ENCODE measurements around the gene LOX.

The LOX gene

DNA sequence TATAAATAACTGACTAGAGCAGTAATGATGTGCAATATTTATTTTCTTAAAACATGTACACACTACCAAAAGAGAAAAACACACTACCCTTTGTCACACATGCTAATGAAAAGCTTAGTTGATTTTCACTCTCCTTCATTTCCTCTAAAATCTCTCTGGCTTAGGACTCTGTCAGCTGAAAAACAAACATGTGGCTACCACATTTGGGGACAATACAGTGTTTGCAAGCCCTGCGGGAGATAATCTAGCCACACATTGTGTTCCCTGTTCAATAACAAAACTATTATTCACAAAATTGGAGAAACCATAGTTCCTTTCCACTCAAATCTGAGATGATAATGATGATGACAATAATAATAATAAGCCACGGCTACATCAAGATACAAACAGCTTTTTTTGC lies 3.5 kb upstream of the LOX start:
- WGBS, 2 donors (ENCODE audit: extremely low coverage in 2 of 2, insufficient read length in 2 of 2, insufficient replicate concordance in 1 of 2): no CpG with 5 or more reads among the region's 2 CpGs
- H3K9me3 ChIP-seq (replicated peaks in 1 of 2; ENCODE audit: control insufficient read depth in 2 of 2, insufficient read depth in 1 of 2, low read depth in 1 of 2, low read length in 2 of 2): no peaks in the 10 kb centered on the region
- H2BK120ac ChIP-seq (ENCODE audit: low read depth, low read length): no peak overlapping the region
- H2AFZ ChIP-seq (ENCODE audit: low read length): no peak overlapping the region
- H4K8ac ChIP-seq (ENCODE audit: low read depth, low read length): no peak overlapping the region
- H3K4me3 ChIP-seq (ENCODE audit: low read length in 2 of 2): no peak overlapping the region
- H3K4me1 ChIP-seq (ENCODE audit: control insufficient read depth in 2 of 2, insufficient read depth in 1 of 2, low read depth in 1 of 2, low read length in 2 of 2): peaks cover 1 to 6% of the 10 kb centered on the region in 2 donors
- H3K79me1 ChIP-seq (ENCODE audit: low read depth, low read length): no peaks in the 10 kb centered on the region
- H3K36me3 ChIP-seq (replicated peaks in 1 of 2; ENCODE audit: control insufficient read depth in 2 of 2, insufficient read depth in 2 of 2, low read length in 2 of 2): no peaks in the 10 kb centered on the region
- no peak overlapping the region for H2BK12ac ChIP-seq (ENCODE audit: low read length)
- H3K14ac ChIP-seq (ENCODE audit: low read length): no peak overlapping the region
- H2AK5ac ChIP-seq (ENCODE audit: low read depth, low read length): no peak overlapping the region
- H3K18ac ChIP-seq (ENCODE audit: low read length): no peak overlapping the region
- H3K27me3 ChIP-seq (ENCODE audit: control insufficient read depth in 3 of 3, insufficient read depth in 3 of 3, low read depth in 1 of 3, low read length in 3 of 3): peaks cover 8 to 21% (median 12%) of the 10 kb centered on the region in 3 experiments
- H2BK15ac ChIP-seq (ENCODE audit: low read length): no peak overlapping the region
- no peak overlapping the region for H4K91ac ChIP-seq (ENCODE audit: low read depth, low read length, poor library complexity)
- H2BK5ac ChIP-seq (ENCODE audit: low read length): no peak overlapping the region
- no peak overlapping the region for H3K27ac ChIP-seq (replicated peaks; ENCODE audit: low read length)
- H3K9ac ChIP-seq (ENCODE audit: low read depth, low read length, poor library complexity): no peak overlapping the region
- no peak overlapping the region for H3K4ac ChIP-seq (ENCODE audit: low read length)
- no peak for DNase-seq (ENCODE audit: low spot score)
- no peak overlapping the region for H3K23ac ChIP-seq (ENCODE audit: low read depth, low read length, poor library complexity)
- no peak overlapping the region for H3K4me2 ChIP-seq (ENCODE audit: insufficient read depth, low read length, poor library complexity, severe bottlenecking)

GRCh38 chr5:122077366-122078115 lies 518 bp downstream of the LOX start:
- H3K27ac ChIP-seq (replicated peaks; ENCODE audit: low read length): no peak overlapping the region
- H3K9ac ChIP-seq (ENCODE audit: low read depth, low read length, poor library complexity): peak overlapping the region; percentile 53
- no CpG with 5 or more reads among the region's 78 CpGs for WGBS, 2 donors (ENCODE audit: extremely low coverage in 2 of 2, insufficient read length in 2 of 2, insufficient replicate concordance in 1 of 2)
- H4K91ac ChIP-seq (ENCODE audit: low read depth, low read length, poor library complexity): no peak overlapping the region
- H3K79me1 ChIP-seq (ENCODE audit: low read depth, low read length): no peaks in the 10 kb centered on the region
- peak overlapping the region; percentile 86 for H3K23ac ChIP-seq (ENCODE audit: low read depth, low read length, poor library complexity)
- no peak overlapping the region for H2BK120ac ChIP-seq (ENCODE audit: low read depth, low read length)
- H3K4me1 ChIP-seq (ENCODE audit: control insufficient read depth in 2 of 2, insufficient read depth in 1 of 2, low read depth in 1 of 2, low read length in 2 of 2): peaks cover 1 to 6% of the 10 kb centered on the region in 2 donors
- H2AK5ac ChIP-seq (ENCODE audit: low read depth, low read length): no peak overlapping the region
- H3K14ac ChIP-seq (ENCODE audit: low read length): no peak overlapping the region
- peak overlapping the region; percentile 99 for H2AFZ ChIP-seq (ENCODE audit: low read length)
- DNase-seq (ENCODE audit: low spot score): peak; percentile 39
- H3K4ac ChIP-seq (ENCODE audit: low read length): no peak overlapping the region
- peak overlapping the region; percentile 84 for H3K18ac ChIP-seq (ENCODE audit: low read length)
- H4K8ac ChIP-seq (ENCODE audit: low read depth, low read length): no peak overlapping the region
- no peak overlapping the region for H2BK15ac ChIP-seq (ENCODE audit: low read length)
- H3K4me3 ChIP-seq (ENCODE audit: low read length in 2 of 2): peak overlapping the region; percentile 60 to 82
- H3K27me3 ChIP-seq (ENCODE audit: control insufficient read depth in 3 of 3, insufficient read depth in 3 of 3, low read depth in 1 of 3, low read length in 3 of 3): peaks cover 8 to 21% (median 12%) of the 10 kb centered on the region in 3 experiments
- H3K36me3 ChIP-seq (replicated peaks in 1 of 2; ENCODE audit: control insufficient read depth in 2 of 2, insufficient read depth in 2 of 2, low read length in 2 of 2): no peaks in the 10 kb centered on the region
- no peak overlapping the region for H2BK5ac ChIP-seq (ENCODE audit: low read length)
- peak overlapping the region; percentile 93 for H3K4me2 ChIP-seq (ENCODE audit: insufficient read depth, low read length, poor library complexity, severe bottlenecking)
- H3K9me3 ChIP-seq (replicated peaks in 1 of 2; ENCODE audit: control insufficient read depth in 2 of 2, insufficient read depth in 1 of 2, low read depth in 1 of 2, low read length in 2 of 2): no peaks in the 10 kb centered on the region
- H2BK12ac ChIP-seq (ENCODE audit: low read length): no peak overlapping the region

DNA sequence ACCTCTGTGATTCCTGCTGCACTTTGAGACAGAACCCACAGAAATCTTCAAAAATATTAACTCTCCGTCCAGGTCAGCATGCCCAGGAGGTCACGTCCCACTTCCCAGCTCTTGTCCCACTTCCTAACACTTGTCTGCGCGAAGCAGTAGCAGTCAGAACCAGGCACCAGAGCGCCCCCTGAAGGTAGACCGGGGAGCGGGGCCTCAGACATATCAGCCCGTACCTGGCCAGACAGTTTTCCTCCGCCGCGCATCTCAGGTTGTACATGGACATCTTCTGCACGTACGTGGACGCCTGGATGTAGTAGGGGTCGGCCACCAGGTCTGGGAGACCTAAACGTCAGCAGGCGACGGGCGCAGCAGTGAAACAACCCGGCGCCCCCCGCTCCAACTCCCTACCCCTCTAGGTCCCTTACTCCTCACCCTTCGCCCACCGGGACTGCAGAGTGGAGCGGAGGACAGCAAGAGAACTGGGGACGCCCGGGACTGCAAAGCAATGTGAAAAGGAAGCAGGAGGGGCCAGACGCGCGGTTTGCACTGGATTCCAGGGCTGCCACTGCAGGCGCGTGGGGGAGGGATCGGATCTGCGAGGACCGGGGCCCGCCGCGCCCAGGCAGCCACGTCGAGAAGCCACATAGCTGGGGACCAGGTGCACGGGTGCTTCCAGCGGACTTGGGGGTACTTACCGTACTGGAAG lies 1.2 kb downstream of the LOX start:
- Histone ChIP-seq H3K18ac (ENCODE audit: low read length) (peak overlapping the region; percentile 74), H2AFZ (ENCODE audit: low read length) (peak overlapping the region; percentile 99), H3K36me3 (replicated peaks in 1 of 2; ENCODE audit: control insufficient read depth in 2 of 2, insufficient read depth in 2 of 2, low read length in 2 of 2) (no peaks in the 10 kb centered on the region), H3K4ac (ENCODE audit: low read length) (no peak overlapping the region), H3K9ac (ENCODE audit: low read depth, low read length, poor library complexity) (peak overlapping the region; percentile 12), H3K27ac (replicated peaks; ENCODE audit: low read length) (no peak overlapping the region), H3K4me1 (ENCODE audit: control insufficient read depth in 2 of 2, insufficient read depth in 1 of 2, low read depth in 1 of 2, low read length in 2 of 2) (peaks cover 1 to 6% of the 10 kb centered on the region in 2 donors), H3K14ac (ENCODE audit: low read length) (no peak overlapping the region), H3K9me3 (replicated peaks in 1 of 2; ENCODE audit: control insufficient read depth in 2 of 2, insufficient read depth in 1 of 2, low read depth in 1 of 2, low read length in 2 of 2) (no peaks in the 10 kb centered on the region), H2AK5ac (ENCODE audit: low read depth, low read length) (no peak overlapping the region), H2BK120ac (ENCODE audit: low read depth, low read length) (no peak overlapping the region), H3K4me3 (ENCODE audit: low read length in 2 of 2) (peak overlapping the region; percentile 60 to 82), H4K91ac (ENCODE audit: low read depth, low read length, poor library complexity) (no peak overlapping the region), H3K79me1 (ENCODE audit: low read depth, low read length) (no peaks in the 10 kb centered on the region), H4K8ac (ENCODE audit: low read depth, low read length) (no peak overlapping the region), H3K23ac (ENCODE audit: low read depth, low read length, poor library complexity) (peak overlapping the region; percentile 30), H2BK5ac (ENCODE audit: low read length) (no peak overlapping the region), H3K27me3 (ENCODE audit: control insufficient read depth in 3 of 3, insufficient read depth in 3 of 3, low read depth in 1 of 3, low read length in 3 of 3) (peaks cover 8 to 21% (median 12%) of the 10 kb centered on the region in 3 experiments), H2BK15ac (ENCODE audit: low read length) (no peak overlapping the region), H2BK12ac (ENCODE audit: low read length) (no peak overlapping the region), H3K4me2 (ENCODE audit: insufficient read depth, low read length, poor library complexity, severe bottlenecking) (peak overlapping the region; percentile 93)
- WGBS, 2 donors (ENCODE audit: extremely low coverage in 2 of 2, insufficient read length in 2 of 2, insufficient replicate concordance in 1 of 2): no CpG with 5 or more reads among the region's 43 CpGs
- DNase-seq (ENCODE audit: low spot score): peak; percentile 67

- WGBS, 2 donors (ENCODE audit: extremely low coverage in 2 of 2, insufficient read length in 2 of 2, insufficient replicate concordance in 1 of 2): no CpG with 5 or more reads among the region's 2 CpGs
- no peak overlapping the region for H2BK120ac ChIP-seq (ENCODE audit: low read depth, low read length)
Measured at GRCh38 chr5:122076050-122076461, 2.0 kb downstream of the LOX start.

More at GRCh38 chr5:122076050-122076461, 2.0 kb downstream of the LOX start:
- no peaks in the 10 kb centered on the region for H3K9me3 ChIP-seq (replicated peaks in 1 of 2; ENCODE audit: control insufficient read depth in 2 of 2, insufficient read depth in 1 of 2, low read depth in 1 of 2, low read length in 2 of 2)
- H3K27me3 ChIP-seq (ENCODE audit: control insufficient read depth in 3 of 3, insufficient read depth in 3 of 3, low read depth in 1 of 3, low read length in 3 of 3): peaks cover 8 to 21% (median 12%) of the 10 kb centered on the region in 3 experiments
- H3K14ac ChIP-seq (ENCODE audit: low read length): no peak overlapping the region
- no peak overlapping the region for H3K23ac ChIP-seq (ENCODE audit: low read depth, low read length, poor library complexity)
- no peak overlapping the region for H3K9ac ChIP-seq (ENCODE audit: low read depth, low read length, poor library complexity)
- no peaks in the 10 kb centered on the region for H3K79me1 ChIP-seq (ENCODE audit: low read depth, low read length)
- DNase-seq (ENCODE audit: low spot score): no peak
- no peak overlapping the region for H4K8ac ChIP-seq (ENCODE audit: low read depth, low read length)
- H2BK15ac ChIP-seq (ENCODE audit: low read length): no peak overlapping the region
- H3K4me3 ChIP-seq (ENCODE audit: low read length in 2 of 2): no peak overlapping the region
- H3K36me3 ChIP-seq (replicated peaks in 1 of 2; ENCODE audit: control insufficient read depth in 2 of 2, insufficient read depth in 2 of 2, low read length in 2 of 2): no peaks in the 10 kb centered on the region
- peaks cover 1 to 6% of the 10 kb centered on the region in 2 donors for H3K4me1 ChIP-seq (ENCODE audit: control insufficient read depth in 2 of 2, insufficient read depth in 1 of 2, low read depth in 1 of 2, low read length in 2 of 2)
- H2AK5ac ChIP-seq (ENCODE audit: low read depth, low read length): no peak overlapping the region
- no peak overlapping the region for H4K91ac ChIP-seq (ENCODE audit: low read depth, low read length, poor library complexity)
- H2BK5ac ChIP-seq (ENCODE audit: low read length): no peak overlapping the region
- no peak overlapping the region for H3K4me2 ChIP-seq (ENCODE audit: insufficient read depth, low read length, poor library complexity, severe bottlenecking)
- no peak overlapping the region for H2BK12ac ChIP-seq (ENCODE audit: low read length)
- H2AFZ ChIP-seq (ENCODE audit: low read length): peak overlapping the region; percentile 99
- H3K18ac ChIP-seq (ENCODE audit: low read length): no peak overlapping the region
- H3K27ac ChIP-seq (replicated peaks; ENCODE audit: low read length): no peak overlapping the region
- no peak overlapping the region for H3K4ac ChIP-seq (ENCODE audit: low read length)

Measured in neuronal stem cell (in vitro differentiated cells).